ENCODE data around the gene FAM47B. TPM values are rescaled to one million over a fixed set of nuclear protein-coding genes. Genes with fewer than 3 reads are reported as not detected.

FAM47B gene
- polyA plus RNA-seq, 1 donor from 2014 or later: not detected

GRCh38 chrX:34927866-34928265, 14.7 kb upstream of the FAM47B start:
- H3F3A ChIP-seq (ENCODE audit: insufficient read depth, low read length, poor library complexity, severe bottlenecking): no peaks in the 10 kb centered on the region
- H4K20me1 ChIP-seq (ENCODE audit: insufficient read depth): no peaks in the 10 kb centered on the region
- no peak overlapping the region for H3K27ac ChIP-seq (ENCODE audit: low read length)
- H3K9me3 ChIP-seq (ENCODE audit: low read length): no peaks in the 10 kb centered on the region
- H3K9me2 ChIP-seq (ENCODE audit: insufficient read depth, low read length): no peaks in the 10 kb centered on the region
- no peak for TF ChIP-seq REST (IDR thresholded peaks at IDR 0.05; ENCODE audit: borderline replicate concordance)
- no peak for TF ChIP-seq EZH2 (IDR thresholded peaks at IDR 0.05; ENCODE audit: borderline replicate concordance, insufficient read depth, low read length, poor library complexity, severe bottlenecking)
- TF ChIP-seq CTCF (IDR thresholded peaks at IDR 0.05; ENCODE audit: poor library complexity, severe bottlenecking): no peak
- TF ChIP-seq MXI1 (conservative IDR thresholded peaks at IDR 0.05; ENCODE audit: poor library complexity, severe bottlenecking): no peak
- no peak for TF ChIP-seq EP300 (conservative IDR thresholded peaks at IDR 0.05; ENCODE audit: poor library complexity, severe bottlenecking)
- TF ChIP-seq TAF1 (IDR thresholded peaks at IDR 0.05; ENCODE audit: low read depth): no peak
- TF ChIP-seq SMC3 (conservative IDR thresholded peaks at IDR 0.05; ENCODE audit: poor library complexity): no peak
- TF ChIP-seq RAD21 (conservative IDR thresholded peaks at IDR 0.05): no peak
- TF ChIP-seq POLR2AphosphoS5 (IDR thresholded peaks at IDR 0.05): no peak
- no peaks in the 10 kb centered on the region for H3K27me3 ChIP-seq (ENCODE audit: insufficient read depth, low read depth, low read length)
- H3K4me2 ChIP-seq (ENCODE audit: low read length): no peak overlapping the region
- H2AFZ ChIP-seq (ENCODE audit: low read depth, low read length): no peak overlapping the region
- no peaks in the 10 kb centered on the region for H3K79me2 ChIP-seq (replicated peaks; ENCODE audit: insufficient read depth, low read length)
- H3K36me3 ChIP-seq (ENCODE audit: insufficient read depth, low read length): no peaks in the 10 kb centered on the region
- no peak overlapping the region for H3K4me3 ChIP-seq (ENCODE audit: low read length)
- H3K9ac ChIP-seq (ENCODE audit: low read length): no peak overlapping the region

- TF ChIP-seq RAD21 (conservative IDR thresholded peaks at IDR 0.05) (no peak), REST (IDR thresholded peaks at IDR 0.05; ENCODE audit: borderline replicate concordance) (no peak), EZH2 (IDR thresholded peaks at IDR 0.05; ENCODE audit: borderline replicate concordance, insufficient read depth, low read length, poor library complexity, severe bottlenecking) (no peak), EP300 (conservative IDR thresholded peaks at IDR 0.05; ENCODE audit: poor library complexity, severe bottlenecking) (no peak), POLR2AphosphoS5 (IDR thresholded peaks at IDR 0.05) (no peak), CTCF (IDR thresholded peaks at IDR 0.05; ENCODE audit: poor library complexity, severe bottlenecking) (no peak), SMC3 (conservative IDR thresholded peaks at IDR 0.05; ENCODE audit: poor library complexity) (no peak)
- H4K20me1 ChIP-seq (ENCODE audit: insufficient read depth): no peaks in the 10 kb centered on the region
Observed at GRCh38 chrX:34943235-34943634, 639 bp downstream of the FAM47B start.

More at GRCh38 chrX:34943235-34943634, 639 bp downstream of the FAM47B start:
- no peaks in the 10 kb centered on the region for H3F3A ChIP-seq (ENCODE audit: insufficient read depth, low read length, poor library complexity, severe bottlenecking)
- H3K4me2 ChIP-seq (ENCODE audit: low read length): no peak overlapping the region
- H2AFZ ChIP-seq (ENCODE audit: low read depth, low read length): no peak overlapping the region
- H3K9me2 ChIP-seq (ENCODE audit: insufficient read depth, low read length): no peaks in the 10 kb centered on the region
- no peaks in the 10 kb centered on the region for H3K9me3 ChIP-seq (ENCODE audit: low read length)
- no peaks in the 10 kb centered on the region for H3K79me2 ChIP-seq (replicated peaks; ENCODE audit: insufficient read depth, low read length)
- H3K9ac ChIP-seq (ENCODE audit: low read length): no peak overlapping the region
- no peaks in the 10 kb centered on the region for H3K27me3 ChIP-seq (ENCODE audit: insufficient read depth, low read depth, low read length)
- no peak overlapping the region for H3K4me3 ChIP-seq (ENCODE audit: low read length)
- H3K36me3 ChIP-seq (ENCODE audit: insufficient read depth, low read length): no peaks in the 10 kb centered on the region
- H3K27ac ChIP-seq (ENCODE audit: low read length): no peak overlapping the region
